DOHH2 (cell line): Measurements from ENCODE around the gene PLK3.

Experiments
- CTCF ChIP-seq: fragments of 200-600 bp; sonication (generic); IDR thresholded peaks from one replicate; pipeline ENCODE4 v1.5.1; 2014; ENCODE audit warnings: antibody characterized with exemption, mild to moderate bottlenecking, low read depth, low read length; ENCODE audit not compliant: poor library complexity, severe bottlenecking
- EZH2phosphoT487 ChIP-seq: fragments of 200-600 bp; sonication (generic); IDR thresholded peaks from 2 replicates; pipeline ENCODE4 v1.6.1; 2017; ENCODE audit warnings: borderline replicate concordance, mild to moderate bottlenecking, antibody characterized with exemption, low read length, moderate library complexity, mixed read lengths

- no peak for TF ChIP-seq CTCF
- no peak for TF ChIP-seq EZH2phosphoT487
Measured at GRCh38 chr1:44832056-44832705, 32.0 kb downstream of the PLK3 start.
